GM18909 (cell line): Measurements from ENCODE around the gene ARID3B.

Experiments
- ATAC-seq: cut with Tn5 transposase; IDR thresholded peaks from one replicate; pipeline ENCODE4 v1.9.1; 2021; ENCODE audit warnings: mild to moderate bottlenecking; ENCODE audit not compliant: unreplicated experiment, poor library complexity

The ARID3B gene

GRCh38 chr15:74632601-74633000 is 91.6 kb downstream of the ARID3B start:
- no peak for ATAC-seq

GRCh38 chr15:74633781-74634180 is 92.8 kb downstream of the ARID3B start:
- no peak for ATAC-seq

GRCh38 chr15:74635228-74635627 is 94.2 kb downstream of the ARID3B start:
- ATAC-seq: no peak

GRCh38 chr15:74636984-74637383 is 96.0 kb downstream of the ARID3B start:
- ATAC-seq: no peak

- no peak for ATAC-seq
Measured at GRCh38 chr15:74641151-74641550, 100.1 kb downstream of the ARID3B start.

GRCh38 chr15:74642348-74642733 is 101.3 kb downstream of the ARID3B start:
- no peak for ATAC-seq

GRCh38 chr15:74642734-74643664 is 102.0 kb downstream of the ARID3B start:
- no peak for ATAC-seq

GRCh38 chr15:74643665-74644204 is 102.7 kb downstream of the ARID3B start:
- no peak for ATAC-seq

- no peak for ATAC-seq
Measured at GRCh38 chr15:74646480-74646879, 105.5 kb downstream of the ARID3B start.
